Measurements from ENCODE around the gene ZER1. TPM values are rescaled to one million over a fixed set of nuclear protein-coding genes. Genes with fewer than 3 reads are reported as not detected.

The ZER1 gene
- total RNA-seq, 1 donor from 2014 or later: 14.7 TPM

- H3K4me3 ChIP-seq: peak overlapping the region; percentile 51
- H3K4me2 ChIP-seq: peak overlapping the region; percentile 96
- Mint-ChIP-seq H3K9me3 (no peaks in the 10 kb centered on the region), H3K4me1 (peaks cover 14% of the 10 kb centered on the region), H3K27ac (no peak overlapping the region), H3K4me3 (peak overlapping the region; percentile 87), H3K36me3 (peaks cover 2% of the 10 kb centered on the region), H3K27me3 (ENCODE audit: insufficient read depth, low read depth) (peaks cover 5% of the 10 kb centered on the region)
- H4K20me1 ChIP-seq (ENCODE audit: low read depth): peaks cover 31% of the 10 kb centered on the region
- no peaks in the 10 kb centered on the region for H3K9me3 ChIP-seq (ENCODE audit: low read depth)
- H3F3A ChIP-seq (ENCODE audit: low read depth): peaks cover 16% of the 10 kb centered on the region
- TF ChIP-seq CTCF (IDR thresholded peaks at IDR 0.05) (no peak), EZH2 (IDR thresholded peaks at IDR 0.05) (no peak), EZH2phosphoT487 (IDR thresholded peaks at IDR 0.05) (no peak)
- H3K79me2 ChIP-seq (ENCODE audit: low read depth): no peaks in the 10 kb centered on the region
- H3K36me3 ChIP-seq: no peaks in the 10 kb centered on the region
- H3K4me1 ChIP-seq: peaks cover 7% of the 10 kb centered on the region
- H3K9ac ChIP-seq: no peak overlapping the region
- peaks cover 11% of the 10 kb centered on the region for H3K27me3 ChIP-seq
- no peak overlapping the region for H3K27ac ChIP-seq
- peak overlapping the region; percentile 67 for H2AFZ ChIP-seq (replicated peaks)
- DNase-seq (ENCODE audit: low spot score): peak; percentile 71
These were observed 47.4 kb upstream of the ZER1 start for GRCh38 chr9:128818839-128819715.

- Mint-ChIP-seq H3K4me3 (peak within 1 kb of the TSS; percentile 87), H3K9me3 (no peaks in the 10 kb centered on the region), H3K36me3 (peaks cover 2% of the 10 kb centered on the region), H3K27me3 (ENCODE audit: insufficient read depth, low read depth) (peaks cover 5% of the 10 kb centered on the region), H3K27ac (peak within 1 kb of the TSS; percentile 78), H3K4me1 (peaks cover 14% of the 10 kb centered on the region)
- peak within 1 kb of the TSS; percentile 96 for H3K4me2 ChIP-seq
- peak; percentile 100 for DNase-seq (ENCODE audit: low spot score)
- no peaks in the 10 kb centered on the region for H3K9me3 ChIP-seq (ENCODE audit: low read depth)
- H3K4me1 ChIP-seq: peaks cover 7% of the 10 kb centered on the region
- H3K4me3 ChIP-seq: peak within 1 kb of the TSS; percentile 51
- H3K36me3 ChIP-seq: no peaks in the 10 kb centered on the region
- peaks cover 11% of the 10 kb centered on the region for H3K27me3 ChIP-seq
- no peak within 1 kb of the TSS for H3K27ac ChIP-seq
- H3K79me2 ChIP-seq (ENCODE audit: low read depth): no peaks in the 10 kb centered on the region
- H2AFZ ChIP-seq (replicated peaks): peak within 1 kb of the TSS; percentile 81
- peaks cover 16% of the 10 kb centered on the region for H3F3A ChIP-seq (ENCODE audit: low read depth)
- H4K20me1 ChIP-seq (ENCODE audit: low read depth): peaks cover 31% of the 10 kb centered on the region
- TF ChIP-seq EZH2 (IDR thresholded peaks at IDR 0.05) (no peak), EZH2phosphoT487 (IDR thresholded peaks at IDR 0.05) (no peak), CTCF (IDR thresholded peaks at IDR 0.05) (peak; percentile 63)
- no peak within 1 kb of the TSS for H3K9ac ChIP-seq
These were observed 46.5 kb upstream of the ZER1 start, which contains the start of gene ENDOG for GRCh38 chr9:128818099-128818838. Gene ENDOG, plus strand, starts transcription at chr9:128818500. Its CDS starts 185 bp downstream, at chr9:128818685.

DNA sequence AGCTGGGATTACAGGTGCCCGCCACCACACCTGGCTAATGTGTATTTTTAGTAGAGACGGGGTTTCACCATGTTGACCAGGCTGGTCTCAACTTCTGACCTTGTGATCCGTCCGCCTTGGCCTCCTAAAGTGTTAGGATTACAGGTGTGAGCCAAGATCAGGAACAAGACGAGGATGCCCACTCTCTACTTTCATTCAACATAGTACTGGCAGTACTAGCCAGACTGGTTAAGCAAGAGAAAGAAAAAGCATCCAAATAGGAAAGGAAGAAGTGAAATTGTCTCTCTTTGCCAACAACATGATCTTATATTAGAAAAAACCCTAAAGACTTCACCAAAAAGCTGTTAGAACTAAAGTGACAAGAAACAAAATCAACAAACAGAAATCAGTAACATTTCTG is 39.1 kb upstream of the ZER1 start:
- no peaks in the 10 kb centered on the region for H3F3A ChIP-seq (ENCODE audit: low read depth)
- no peak for TF ChIP-seq CTCF (IDR thresholded peaks at IDR 0.05)
- TF ChIP-seq EZH2phosphoT487 (IDR thresholded peaks at IDR 0.05): no peak
- TF ChIP-seq EZH2 (IDR thresholded peaks at IDR 0.05): no peak
- no peak overlapping the region for H3K4me3 Mint-ChIP-seq
- no peaks in the 10 kb centered on the region for H3K9me3 Mint-ChIP-seq
- H3K4me1 Mint-ChIP-seq: no peaks in the 10 kb centered on the region
- DNase-seq (ENCODE audit: low spot score): no peak
- H3K4me3 ChIP-seq: no peak overlapping the region
- H4K20me1 ChIP-seq (ENCODE audit: low read depth): no peaks in the 10 kb centered on the region
- no peak overlapping the region for H3K27ac Mint-ChIP-seq
- no peak overlapping the region for H3K9ac ChIP-seq
- H3K27ac ChIP-seq: no peak overlapping the region
- H3K9me3 ChIP-seq (ENCODE audit: low read depth): no peaks in the 10 kb centered on the region
- H3K79me2 ChIP-seq (ENCODE audit: low read depth): no peaks in the 10 kb centered on the region
- no peak overlapping the region for H3K4me2 ChIP-seq
- H2AFZ ChIP-seq (replicated peaks): no peak overlapping the region
- H3K4me1 ChIP-seq: no peaks in the 10 kb centered on the region
- H3K27me3 Mint-ChIP-seq (ENCODE audit: insufficient read depth, low read depth): peaks cover 6% of the 10 kb centered on the region
- H3K36me3 ChIP-seq: no peaks in the 10 kb centered on the region
- no peaks in the 10 kb centered on the region for H3K27me3 ChIP-seq
- H3K36me3 Mint-ChIP-seq: peaks cover 2% of the 10 kb centered on the region

Measured in neural progenitor cell (in vitro differentiated cells).